ENCODE measurements around the gene SLC9A7. TPM values are rescaled to one million over a fixed set of nuclear protein-coding genes. Genes with fewer than 3 reads are reported as not detected.

The SLC9A7 gene
- total RNA-seq, 1 donor from 2014 or later: 8.6 TPM

GRCh38 chrX:46576458-46576857, 182.5 kb downstream of the SLC9A7 start:
- no peak for ATAC-seq
- DNase-seq (ENCODE audit: low spot score): no peak

- peak; percentile 57 for ATAC-seq
Measured at GRCh38 chrX:46575991-46576392, 182.9 kb downstream of the SLC9A7 start.

GRCh38 chrX:46575586-46575985, 183.3 kb downstream of the SLC9A7 start:
- ATAC-seq (no peak), DNase-seq (ENCODE audit: low spot score) (no peak)

More at GRCh38 chrX:46575991-46576392, 182.9 kb downstream of the SLC9A7 start:
- DNase-seq (ENCODE audit: low spot score): peak; percentile 63

- peak; percentile 51 for DNase-seq (ENCODE audit: low spot score)
- peak; percentile 67 for ATAC-seq
Measured at GRCh38 chrX:46574774-46575381, 184.0 kb downstream of the SLC9A7 start.

- peak; percentile 39 for ATAC-seq
- DNase-seq (ENCODE audit: low spot score): peak; percentile 47
Measured at GRCh38 chrX:46573892-46574773, 184.8 kb downstream of the SLC9A7 start.

GRCh38 chrX:46573331-46573891, 185.5 kb downstream of the SLC9A7 start, which contains the start of gene CHST7:
Gene CHST7 (plus strand): TSS chrX:46573765. CDS start chrX:46573932, 167 bp downstream.
- DNase-seq (ENCODE audit: low spot score) (peak; percentile 66), ATAC-seq (peak; percentile 76)

GRCh38 chrX:46572340-46572936, 186.5 kb downstream of the SLC9A7 start:
- no peak for DNase-seq (ENCODE audit: low spot score)
- no peak for ATAC-seq

- ATAC-seq: no peak
- DNase-seq (ENCODE audit: low spot score): no peak
Measured at GRCh38 chrX:46571423-46572339, 187.2 kb downstream of the SLC9A7 start.

GRCh38 chrX:46569621-46570020, 189.3 kb downstream of the SLC9A7 start:
- DNase-seq (ENCODE audit: low spot score): no peak
- ATAC-seq: no peak

- no peak for ATAC-seq
- DNase-seq (ENCODE audit: low spot score): no peak
Measured at GRCh38 chrX:46567388-46567787, 191.5 kb downstream of the SLC9A7 start.

- ATAC-seq: no peak
- DNase-seq (ENCODE audit: low spot score): no peak
Measured at GRCh38 chrX:46561824-46562657, 196.9 kb downstream of the SLC9A7 start.

- no peak for DNase-seq (ENCODE audit: low spot score)
Measured at GRCh38 chrX:46559062-46559461, 199.9 kb downstream of the SLC9A7 start.

GRCh38 chrX:46554942-46555341, 204.0 kb downstream of the SLC9A7 start:
- no peak for DNase-seq (ENCODE audit: low spot score)
- peak; percentile 79 for ATAC-seq

More at GRCh38 chrX:46559062-46559461, 199.9 kb downstream of the SLC9A7 start:
- ATAC-seq: no peak

- ATAC-seq (no peak), DNase-seq (ENCODE audit: low spot score) (no peak)
Measured at GRCh38 chrX:46553935-46554334, 205.0 kb downstream of the SLC9A7 start.

- DNase-seq (ENCODE audit: low spot score) (no peak), ATAC-seq (no peak)
Measured at GRCh38 chrX:46551494-46552128, 207.3 kb downstream of the SLC9A7 start.

- no peak for DNase-seq (ENCODE audit: low spot score)
- no peak for ATAC-seq
Measured at GRCh38 chrX:46549914-46550313, 209.0 kb downstream of the SLC9A7 start.
